ENCODE measurements around the gene TNFRSF13B. TPM values are rescaled to one million over a fixed set of nuclear protein-coding genes. Genes with fewer than 3 reads are reported as not detected.
"Not testable (repeated sequence)": the region's sequence is repeated elsewhere in the genome, so short reads cannot be mapped to it uniquely, and the experiment has no call there.

TNFRSF13B gene
- total RNA-seq, 1 donor from 2014 or later: not detected

- Histone ChIP-seq H3K27ac (replicated peaks) (no peak overlapping the region), H3K4me3 (no peak overlapping the region), H3K27me3 (ENCODE audit: low read depth) (peaks cover 39% of the 10 kb centered on the region), H3K4me1 (no peaks in the 10 kb centered on the region), H3K36me3 (no peaks in the 10 kb centered on the region), H3K9me3 (replicated peaks) (peaks cover 4% of the 10 kb centered on the region)
- no peak for TF ChIP-seq CTCF (IDR thresholded peaks at IDR 0.05; ENCODE audit: borderline replicate concordance)
- intact Hi-C loops (cut with micrococcal nuclease): no loop called here
- no peak for DNase-seq
Observed at GRCh38 chr17:16972346-16972745, 428 bp upstream of the TNFRSF13B start.

- H3K36me3 ChIP-seq: no peaks in the 10 kb centered on the region
- H3K27me3 ChIP-seq (ENCODE audit: low read depth): peaks cover 34% of the 10 kb centered on the region
- DNase-seq: no peak
- intact Hi-C loops (cut with micrococcal nuclease): no loop called here
- no peak overlapping the region for H3K27ac ChIP-seq (replicated peaks)
- H3K4me3 ChIP-seq: no peak overlapping the region
- H3K4me1 ChIP-seq: no peaks in the 10 kb centered on the region
- H3K9me3 ChIP-seq (replicated peaks): peaks cover 4% of the 10 kb centered on the region
- TF ChIP-seq CTCF (IDR thresholded peaks at IDR 0.05; ENCODE audit: borderline replicate concordance): no peak
Observed at GRCh38 chr17:16969931-16970906, 1.7 kb downstream of the TNFRSF13B start.

- Histone ChIP-seq H3K4me1 (no peaks in the 10 kb centered on the region), H3K9me3 (replicated peaks) (peaks cover 4% of the 10 kb centered on the region), H3K36me3 (no peaks in the 10 kb centered on the region), H3K27ac (replicated peaks) (no peak overlapping the region), H3K4me3 (no peak overlapping the region), H3K27me3 (ENCODE audit: low read depth) (peaks cover 49% of the 10 kb centered on the region)
- no peak for DNase-seq
- intact Hi-C loops (cut with micrococcal nuclease): no loop called here
- no peak for TF ChIP-seq CTCF (IDR thresholded peaks at IDR 0.05; ENCODE audit: borderline replicate concordance)
Observed at GRCh38 chr17:16968786-16969185, 3.1 kb downstream of the TNFRSF13B start.

- no peak overlapping the region for H3K4me3 ChIP-seq
- H3K36me3 ChIP-seq: no peaks in the 10 kb centered on the region
- H3K9me3 ChIP-seq (replicated peaks): peaks cover 16% of the 10 kb centered on the region
- intact Hi-C loops (cut with micrococcal nuclease): no loop called here
- H3K4me1 ChIP-seq: no peaks in the 10 kb centered on the region
- no peak for TF ChIP-seq CTCF (IDR thresholded peaks at IDR 0.05; ENCODE audit: borderline replicate concordance)
- H3K27me3 ChIP-seq (ENCODE audit: low read depth): peaks cover 38% of the 10 kb centered on the region
- DNase-seq: no peak
- no peak overlapping the region for H3K27ac ChIP-seq (replicated peaks)
Observed at GRCh38 chr17:16962804-16963203, 9.1 kb downstream of the TNFRSF13B start.

GRCh38 chr17:16961792-16962191, 10.1 kb downstream of the TNFRSF13B start:
- no peaks in the 10 kb centered on the region for H3K4me1 ChIP-seq
- H3K27me3 ChIP-seq (ENCODE audit: low read depth): peaks cover 32% of the 10 kb centered on the region
- H3K27ac ChIP-seq (replicated peaks): no peak overlapping the region
- DNase-seq: no peak
- no peaks in the 10 kb centered on the region for H3K36me3 ChIP-seq
- TF ChIP-seq CTCF (IDR thresholded peaks at IDR 0.05; ENCODE audit: borderline replicate concordance): no peak
- peaks cover 16% of the 10 kb centered on the region for H3K9me3 ChIP-seq (replicated peaks)
- no peak overlapping the region for H3K4me3 ChIP-seq
- intact Hi-C loops (cut with micrococcal nuclease): no loop called here

GRCh38 chr17:16961022-16961421, 10.9 kb downstream of the TNFRSF13B start:
- H3K27me3 ChIP-seq (ENCODE audit: low read depth): peaks cover 38% of the 10 kb centered on the region
- H3K4me1 ChIP-seq; H3K36me3 ChIP-seq; intact Hi-C loops (cut with micrococcal nuclease); DNase-seq; H3K4me3 ChIP-seq; H3K27ac ChIP-seq (replicated peaks): not testable (repeated sequence)
- H3K9me3 ChIP-seq (replicated peaks): peaks cover 21% of the 10 kb centered on the region

- peaks cover 21% of the 10 kb centered on the region for H3K9me3 ChIP-seq (replicated peaks)
- H3K27ac ChIP-seq (replicated peaks); H3K4me1 ChIP-seq; intact Hi-C loops (cut with micrococcal nuclease); DNase-seq; H3K4me3 ChIP-seq; H3K36me3 ChIP-seq: not testable (repeated sequence)
- H3K27me3 ChIP-seq (ENCODE audit: low read depth): peaks cover 49% of the 10 kb centered on the region
Observed at GRCh38 chr17:16955011-16955410, 16.9 kb downstream of the TNFRSF13B start.
